Keratinocyte (primary cell): ENCODE data around the gene NXPH4. TPM values are rescaled to one million over a fixed set of nuclear protein-coding genes. Genes with fewer than 3 reads are reported as not detected.

ENCODE experiments used
- DNase-seq: peaks from one replicate; pipeline ENCODE4 v3.0.0-alpha.2; 2011; ENCODE audit warnings: low read depth, missing footprints, low spot score
- FAIRE-seq: peaks from 2 replicates; lab custom pipeline; 2011; peaks lifted over from hg19 to GRCh38; lab: Jason Lieb, UNC
- H2AFZ ChIP-seq: 2 replicates; pipeline ENCODE4 v1.6.0; 2012; ENCODE audit warnings: low read length, control low read depth, inconsistent platforms; ENCODE audit not compliant: control insufficient read depth
- H3K27ac ChIP-seq: 2 replicates; pipeline ENCODE4 v1.5.1; 2011; ENCODE audit warnings: low read length; ENCODE audit not compliant: control insufficient read depth, insufficient read depth
- H3K27me3 ChIP-seq: 3 replicates; pipeline ENCODE4 v1.6.0; 2011; ENCODE audit warnings: low read length; ENCODE audit not compliant: control insufficient read depth, insufficient read depth; ENCODE audit errors: extremely low read depth
- H3K36me3 ChIP-seq, 2 experiments: 2 replicates in 1 of 2; 3 replicates in 1 of 2; pipeline ENCODE4 v1.5.1; 2011; ENCODE audit warnings: low read length in 2 of 2, mild to moderate bottlenecking in 1 of 2; ENCODE audit not compliant: control insufficient read depth in 2 of 2, insufficient read depth in 2 of 2; ENCODE audit errors: extremely low read depth in 1 of 2
- H3K4me1 ChIP-seq: 3 replicates; pipeline ENCODE4 v1.5.1; 2011; ENCODE audit warnings: low read length; ENCODE audit not compliant: control insufficient read depth, insufficient read depth; ENCODE audit errors: extremely low read depth
- H3K4me2 ChIP-seq: 3 replicates; pipeline ENCODE4 v1.6.0; 2011; ENCODE audit warnings: low read depth, low read length; ENCODE audit not compliant: control insufficient read depth, insufficient read depth; ENCODE audit errors: extremely low read depth
- H3K4me3 ChIP-seq, 3 experiments: fragments of 200-600 bp in 1 of 3; sonication (generic) in 1 of 3; 2 replicates in 2 of 3; 3 replicates in 1 of 3; pipeline ENCODE4 v1.5.1; 2011 to 2016; ENCODE audit warnings: low read length in 3 of 3, mild to moderate bottlenecking in 3 of 3, control low read depth in 2 of 3, inconsistent platforms in 1 of 3, low read depth in 1 of 3, mixed read lengths in 1 of 3, mixed run types in 1 of 3, moderate library complexity in 1 of 3; ENCODE audit not compliant: control insufficient read depth in 2 of 3, insufficient read depth in 2 of 3; ENCODE audit errors: extremely low read depth in 1 of 3
- H3K79me2 ChIP-seq: 2 replicates; pipeline ENCODE4 v1.6.0; 2012; ENCODE audit warnings: low read length; ENCODE audit not compliant: control insufficient read depth, insufficient read depth
- H3K9ac ChIP-seq: 3 replicates; pipeline ENCODE4 v1.6.0; 2011; ENCODE audit warnings: low read length; ENCODE audit not compliant: control insufficient read depth, insufficient read depth; ENCODE audit errors: extremely low read depth
- H3K9me1 ChIP-seq: 3 replicates; pipeline ENCODE4 v1.6.0; 2011; ENCODE audit warnings: low read length; ENCODE audit not compliant: control insufficient read depth, insufficient read depth; ENCODE audit errors: extremely low read depth
- H3K9me3 ChIP-seq: 2 replicates; pipeline ENCODE4 v1.5.1; 2012; ENCODE audit warnings: low read depth, low read length; ENCODE audit not compliant: control insufficient read depth
- H4K20me1 ChIP-seq: 3 replicates; pipeline ENCODE4 v1.6.0; 2011; ENCODE audit warnings: low read length; ENCODE audit not compliant: control insufficient read depth, insufficient read depth; ENCODE audit errors: extremely low read depth
- EZH2 ChIP-seq: IDR thresholded peaks from one replicate; pipeline ENCODE4 v1.6.1; 2012; ENCODE audit warnings: inconsistent platforms, mild to moderate bottlenecking, low read length, moderate library complexity
- dilution Hi-C: fragments of 300-500 bp; cut with MboI; formaldehyde crosslinking; loops from one replicate; pipeline ENCODE4 v1.7.0; 2020; ENCODE audit warnings: low sequenced_read_pairs; ENCODE audit not compliant: extremely low pct_ligation_motif_present
- polyA plus RNA-seq, 5 experiments: library from polyadenylated mRNA; depleted of rRNA in 3 of 5; stranded (reverse) in 3 of 5; stranded (forward) in 1 of 5; unstranded in 1 of 5; fragments of >200 nt; gene quantifications; 1 replicate in 1 of 5; 2 replicates in 3 of 5; 3 replicates in 1 of 5; pipeline versions ENCODE4 v1.2.1 to v1.2.3, GENCODE V29; 2011 to 2012; ENCODE audit warnings: missing spikeins in 2 of 5, low read depth in 1 of 5, low replicate concordance in 1 of 5
- TF ChIP-seq, protein P1 (sequence below), 3 experiments: IDR thresholded peaks in 1 of 3; conservative IDR thresholded peaks in 1 of 3; optimal IDR thresholded peaks in 1 of 3; 2 replicates in 2 of 3; 3 replicates in 1 of 3; pipeline versions ENCODE3 to v1.5.1; 2011; ENCODE audit warnings: low read length in 3 of 3, mild to moderate bottlenecking in 3 of 3, moderate library complexity in 2 of 3, control low read depth in 1 of 3, inconsistent platforms in 1 of 3; ENCODE audit not compliant: insufficient read depth in 2 of 3; ENCODE audit errors: extremely low read depth in 1 of 3

NXPH4 gene
- polyA plus RNA-seq, 1 donor (not counting 4 experiments of a cell fraction or from before 2014, with no cell fraction given) = 0.97 TPM

DNA sequence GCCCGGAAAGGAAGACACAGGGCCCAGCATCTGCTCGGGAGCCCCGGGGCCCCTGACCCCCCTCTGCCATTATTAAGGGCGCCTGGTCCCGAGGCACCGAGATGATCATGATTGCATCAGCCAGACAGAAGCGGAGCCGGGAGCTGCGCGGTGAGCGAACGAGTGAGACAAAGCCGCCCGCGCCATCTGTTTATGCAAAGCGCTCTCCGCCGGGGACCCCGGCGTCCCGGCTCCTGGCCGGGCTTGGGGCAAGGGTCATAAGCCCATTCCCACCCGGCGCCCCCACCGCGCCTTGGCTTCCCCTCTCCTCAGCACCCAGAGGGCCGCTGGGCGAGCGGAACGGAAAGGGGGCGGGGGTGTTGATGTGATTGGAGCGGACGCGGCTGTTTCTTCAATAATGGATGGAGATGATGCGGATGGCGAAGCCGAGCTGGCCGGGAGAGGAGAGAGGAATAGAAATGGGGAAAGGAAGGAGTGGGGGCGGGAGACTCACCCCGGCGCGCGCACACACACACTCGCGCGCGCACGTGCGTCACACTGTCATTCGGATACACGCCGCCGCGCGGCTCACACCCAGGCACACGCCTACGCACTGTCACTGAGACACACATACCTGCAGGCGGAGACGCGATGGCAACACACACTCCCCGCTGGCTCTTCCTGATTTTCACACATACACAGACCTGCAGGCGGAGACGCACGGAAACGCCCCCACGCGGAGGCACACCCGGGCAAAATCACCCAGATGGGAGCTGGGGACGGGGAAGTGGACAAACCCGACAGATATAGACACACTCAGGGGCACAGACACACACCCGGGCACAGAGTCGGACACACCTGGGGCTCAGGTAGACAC is 23.7 kb downstream of the NXPH4 start:
- Histone ChIP-seq H3K79me2 (no peaks in the 10 kb centered on the region), H3K9ac (peak overlapping the region; percentile 65), H4K20me1 (no peaks in the 10 kb centered on the region), H2AFZ (peak overlapping the region; percentile 11), H3K9me3 (no peaks in the 10 kb centered on the region), H3K4me2 (peak overlapping the region; percentile 94), H3K27ac (no peak overlapping the region), H3K4me1 (peaks cover 65% of the 10 kb centered on the region), H3K9me1 (no peaks in the 10 kb centered on the region), H3K36me3 (no peaks in the 10 kb centered on the region), H3K4me3 (peak overlapping the region; percentile 35 to 80 (median 70)), H3K27me3 (peaks cover 57% of the 10 kb centered on the region)
- DNase-seq (no peak), FAIRE-seq (no peak)
- TF ChIP-seq, protein P1, sequence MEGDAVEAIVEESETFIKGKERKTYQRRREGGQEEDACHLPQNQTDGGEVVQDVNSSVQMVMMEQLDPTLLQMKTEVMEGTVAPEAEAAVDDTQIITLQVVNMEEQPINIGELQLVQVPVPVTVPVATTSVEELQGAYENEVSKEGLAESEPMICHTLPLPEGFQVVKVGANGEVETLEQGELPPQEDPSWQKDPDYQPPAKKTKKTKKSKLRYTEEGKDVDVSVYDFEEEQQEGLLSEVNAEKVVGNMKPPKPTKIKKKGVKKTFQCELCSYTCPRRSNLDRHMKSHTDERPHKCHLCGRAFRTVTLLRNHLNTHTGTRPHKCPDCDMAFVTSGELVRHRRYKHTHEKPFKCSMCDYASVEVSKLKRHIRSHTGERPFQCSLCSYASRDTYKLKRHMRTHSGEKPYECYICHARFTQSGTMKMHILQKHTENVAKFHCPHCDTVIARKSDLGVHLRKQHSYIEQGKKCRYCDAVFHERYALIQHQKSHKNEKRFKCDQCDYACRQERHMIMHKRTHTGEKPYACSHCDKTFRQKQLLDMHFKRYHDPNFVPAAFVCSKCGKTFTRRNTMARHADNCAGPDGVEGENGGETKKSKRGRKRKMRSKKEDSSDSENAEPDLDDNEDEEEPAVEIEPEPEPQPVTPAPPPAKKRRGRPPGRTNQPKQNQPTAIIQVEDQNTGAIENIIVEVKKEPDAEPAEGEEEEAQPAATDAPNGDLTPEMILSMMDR (optimal IDR thresholded peaks at IDR 0.05 in 1 of 3, IDR thresholded peaks at IDR 0.05 in 1 of 3, conservative IDR thresholded peaks at IDR 0.05 in 1 of 3; ENCODE audit: extremely low read depth in 1 of 3, insufficient read depth in 2 of 3, low read length in 3 of 3) = no peak
- no peak for TF ChIP-seq EZH2
- dilution Hi-C loops = no loop called here

DNA sequence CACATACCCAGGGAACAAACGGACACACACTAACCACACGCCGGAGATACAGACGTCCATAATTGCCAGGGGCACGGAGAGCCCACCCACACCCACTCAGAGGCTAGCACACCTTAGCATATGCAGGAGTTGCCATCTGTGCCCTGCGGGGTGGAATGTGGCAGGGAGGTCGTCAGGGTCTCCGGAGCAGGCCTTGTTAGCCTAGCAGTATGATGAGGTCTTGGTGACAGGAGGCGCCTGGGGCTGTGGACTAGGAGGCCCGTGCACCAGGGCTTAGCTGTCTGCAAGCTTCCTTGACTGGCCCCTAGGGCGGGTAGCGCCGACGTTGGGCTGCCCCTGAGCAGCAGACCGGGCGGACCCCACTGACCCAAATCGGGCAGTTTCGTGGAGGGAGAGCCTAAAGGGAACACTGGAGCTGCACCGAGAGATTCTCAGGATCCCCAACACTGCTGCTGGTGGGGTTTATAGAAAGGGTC is 24.4 kb downstream of the NXPH4 start:
- H3K27me3 ChIP-seq = peaks cover 57% of the 10 kb centered on the region
- H3K9me1 ChIP-seq = no peaks in the 10 kb centered on the region
- TF ChIP-seq EZH2 = no peak
- TF ChIP-seq, protein P1 (optimal IDR thresholded peaks at IDR 0.05 in 1 of 3, IDR thresholded peaks at IDR 0.05 in 1 of 3, conservative IDR thresholded peaks at IDR 0.05 in 1 of 3; ENCODE audit: extremely low read depth in 1 of 3, insufficient read depth in 2 of 3, low read length in 3 of 3) = no peak
- H3K9me3 ChIP-seq = no peaks in the 10 kb centered on the region
- dilution Hi-C loops = no loop called here
- no peaks in the 10 kb centered on the region for H3K79me2 ChIP-seq
- no peak for FAIRE-seq
- H4K20me1 ChIP-seq = no peaks in the 10 kb centered on the region
- H3K4me1 ChIP-seq = peaks cover 58% of the 10 kb centered on the region
- H3K9ac ChIP-seq = no peak overlapping the region
- no peak for DNase-seq
- no peak overlapping the region for H2AFZ ChIP-seq
- no peaks in the 10 kb centered on the region for H3K36me3 ChIP-seq
- peak overlapping the region in 2 of 3 experiments; percentile 35 to 80 for H3K4me3 ChIP-seq
- peak overlapping the region; percentile 94 for H3K4me2 ChIP-seq
- H3K27ac ChIP-seq = no peak overlapping the region
